ENCODE results near the gene RAB7B. TPM values are rescaled to one million over a fixed set of nuclear protein-coding genes. Genes with fewer than 3 reads are reported as not detected.

RAB7B gene
- total and polyA plus RNA-seq, 9 of the 15 experiments (the other 6 are each of a cell fraction or from before 2014, with no cell fraction given), result 0.03 to 0.29 (median 0.07) TPM; not detected in 4

DNA sequence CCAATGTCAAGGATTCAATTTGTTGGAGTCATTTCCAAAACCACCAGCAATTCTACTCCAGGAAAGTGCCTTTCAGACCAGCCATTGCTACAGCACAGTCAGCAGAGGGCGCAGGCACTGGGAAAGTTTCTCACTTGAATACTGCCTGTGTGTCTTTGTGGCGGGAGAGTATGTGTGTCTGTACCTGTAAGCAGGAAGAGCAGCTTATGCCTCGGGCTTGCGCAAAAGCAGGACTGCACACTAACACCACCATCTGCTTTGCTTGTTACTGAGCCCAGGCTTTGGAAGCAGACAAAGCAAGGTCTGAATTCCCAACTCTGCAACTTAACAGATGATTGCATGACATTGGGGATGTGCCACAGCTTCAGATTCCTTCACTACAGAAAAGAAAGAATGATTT is 27.5 kb upstream of the RAB7B start (continued):
- TF ChIP-seq, protein P1, sequence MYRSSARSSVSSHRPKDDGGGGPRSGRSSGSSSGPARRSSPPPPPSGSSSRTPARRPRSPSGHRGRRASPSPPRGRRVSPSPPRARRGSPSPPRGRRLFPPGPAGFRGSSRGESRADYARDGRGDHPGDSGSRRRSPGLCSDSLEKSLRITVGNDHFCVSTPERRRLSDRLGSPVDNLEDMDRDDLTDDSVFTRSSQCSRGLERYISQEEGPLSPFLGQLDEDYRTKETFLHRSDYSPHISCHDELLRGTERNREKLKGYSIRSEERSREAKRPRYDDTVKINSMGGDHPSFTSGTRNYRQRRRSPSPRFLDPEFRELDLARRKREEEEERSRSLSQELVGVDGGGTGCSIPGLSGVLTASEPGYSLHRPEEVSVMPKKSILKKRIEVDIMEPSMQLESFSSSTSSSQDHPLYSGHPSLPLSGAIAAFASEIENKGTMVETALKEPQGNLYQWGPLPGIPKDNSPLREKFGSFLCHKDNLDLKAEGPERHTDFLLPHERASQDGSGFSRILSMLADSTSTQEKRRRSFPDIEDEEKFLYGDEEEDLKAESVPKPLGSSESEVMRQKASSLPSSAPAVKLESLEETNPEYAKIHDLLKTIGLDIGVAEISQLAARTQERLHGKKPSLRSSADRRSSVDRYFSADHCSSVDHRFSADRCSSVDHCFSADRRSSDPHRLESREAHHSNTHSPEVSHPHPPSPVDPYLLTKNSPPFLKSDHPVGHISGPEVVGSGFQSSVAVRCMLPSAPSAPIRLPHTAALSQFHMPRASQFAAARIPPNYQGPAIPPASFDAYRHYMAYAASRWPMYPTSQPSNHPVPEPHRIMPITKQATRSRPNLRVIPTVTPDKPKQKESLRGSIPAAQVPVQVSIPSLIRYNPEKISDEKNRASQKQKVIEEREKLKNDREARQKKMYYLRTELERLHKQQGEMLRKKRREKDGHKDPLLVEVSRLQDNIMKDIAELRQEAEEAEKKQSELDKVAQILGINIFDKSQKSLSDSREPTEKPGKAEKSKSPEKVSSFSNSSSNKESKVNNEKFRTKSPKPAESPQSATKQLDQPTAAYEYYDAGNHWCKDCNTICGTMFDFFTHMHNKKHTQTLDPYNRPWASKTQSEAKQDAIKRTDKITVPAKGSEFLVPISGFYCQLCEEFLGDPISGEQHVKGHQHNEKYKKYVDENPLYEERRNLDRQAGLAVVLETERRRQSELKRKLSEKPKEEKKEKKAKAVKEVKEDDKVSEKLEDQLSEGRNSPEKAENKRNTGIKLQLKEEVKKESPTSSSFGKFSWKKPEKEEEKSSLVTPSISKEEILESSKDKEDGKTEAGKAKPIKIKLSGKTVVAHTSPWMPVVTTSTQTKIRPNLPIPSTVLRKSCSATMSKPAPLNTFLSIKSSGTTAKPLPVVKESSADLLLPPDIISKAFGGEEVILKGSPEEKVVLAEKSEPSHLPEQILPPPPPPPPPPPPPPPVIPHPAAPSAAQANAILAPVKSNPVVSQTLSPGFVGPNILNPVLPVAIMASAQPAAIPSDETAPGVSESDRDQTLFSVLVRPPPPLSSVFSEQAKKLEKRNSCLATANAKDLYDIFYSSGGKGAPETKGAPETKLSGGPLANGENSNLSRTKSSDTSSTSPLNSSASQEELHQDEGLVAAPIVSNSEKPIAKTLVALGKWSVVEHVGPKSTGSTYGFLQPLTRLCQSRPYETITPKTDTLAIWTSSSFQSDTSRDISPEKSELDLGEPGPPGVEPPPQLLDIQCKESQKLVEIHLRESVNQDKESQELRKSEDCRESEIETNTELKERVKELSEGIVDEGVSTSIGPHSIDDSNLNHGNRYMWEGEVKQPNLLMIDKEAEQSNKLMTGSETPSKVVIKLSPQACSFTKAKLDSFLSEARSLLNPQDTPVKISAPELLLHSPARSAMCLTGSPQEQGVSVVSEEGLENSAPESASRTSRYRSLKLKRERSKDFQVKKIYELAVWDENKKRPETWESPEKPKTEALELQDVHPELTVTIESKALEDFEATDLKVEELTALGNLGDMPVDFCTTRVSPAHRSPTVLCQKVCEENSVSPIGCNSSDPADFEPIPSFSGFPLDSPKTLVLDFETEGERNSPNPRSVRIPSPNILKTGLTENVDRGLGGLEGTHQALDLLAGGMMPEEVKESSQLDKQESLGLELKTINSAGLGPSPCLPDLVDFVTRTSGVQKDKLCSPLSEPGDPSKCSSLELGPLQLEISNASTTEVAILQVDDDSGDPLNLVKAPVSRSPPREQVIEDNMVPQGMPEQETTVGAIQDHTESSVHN (IDR thresholded peaks at IDR 0.05; ENCODE audit: borderline replicate concordance in 1 of 2, low read depth in 1 of 2), result no peak
- TF ChIP-seq, protein P2, sequence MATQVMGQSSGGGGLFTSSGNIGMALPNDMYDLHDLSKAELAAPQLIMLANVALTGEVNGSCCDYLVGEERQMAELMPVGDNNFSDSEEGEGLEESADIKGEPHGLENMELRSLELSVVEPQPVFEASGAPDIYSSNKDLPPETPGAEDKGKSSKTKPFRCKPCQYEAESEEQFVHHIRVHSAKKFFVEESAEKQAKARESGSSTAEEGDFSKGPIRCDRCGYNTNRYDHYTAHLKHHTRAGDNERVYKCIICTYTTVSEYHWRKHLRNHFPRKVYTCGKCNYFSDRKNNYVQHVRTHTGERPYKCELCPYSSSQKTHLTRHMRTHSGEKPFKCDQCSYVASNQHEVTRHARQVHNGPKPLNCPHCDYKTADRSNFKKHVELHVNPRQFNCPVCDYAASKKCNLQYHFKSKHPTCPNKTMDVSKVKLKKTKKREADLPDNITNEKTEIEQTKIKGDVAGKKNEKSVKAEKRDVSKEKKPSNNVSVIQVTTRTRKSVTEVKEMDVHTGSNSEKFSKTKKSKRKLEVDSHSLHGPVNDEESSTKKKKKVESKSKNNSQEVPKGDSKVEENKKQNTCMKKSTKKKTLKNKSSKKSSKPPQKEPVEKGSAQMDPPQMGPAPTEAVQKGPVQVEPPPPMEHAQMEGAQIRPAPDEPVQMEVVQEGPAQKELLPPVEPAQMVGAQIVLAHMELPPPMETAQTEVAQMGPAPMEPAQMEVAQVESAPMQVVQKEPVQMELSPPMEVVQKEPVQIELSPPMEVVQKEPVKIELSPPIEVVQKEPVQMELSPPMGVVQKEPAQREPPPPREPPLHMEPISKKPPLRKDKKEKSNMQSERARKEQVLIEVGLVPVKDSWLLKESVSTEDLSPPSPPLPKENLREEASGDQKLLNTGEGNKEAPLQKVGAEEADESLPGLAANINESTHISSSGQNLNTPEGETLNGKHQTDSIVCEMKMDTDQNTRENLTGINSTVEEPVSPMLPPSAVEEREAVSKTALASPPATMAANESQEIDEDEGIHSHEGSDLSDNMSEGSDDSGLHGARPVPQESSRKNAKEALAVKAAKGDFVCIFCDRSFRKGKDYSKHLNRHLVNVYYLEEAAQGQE (IDR thresholded peaks at IDR 0.05; ENCODE audit: borderline replicate concordance), result peak; percentile 83
- TF ChIP-seq, protein P2 (CRISPR knock-in tag; IDR thresholded peaks at IDR 0.05; ENCODE audit: low read depth), result no peak
- TF ChIP-seq, protein P3, sequence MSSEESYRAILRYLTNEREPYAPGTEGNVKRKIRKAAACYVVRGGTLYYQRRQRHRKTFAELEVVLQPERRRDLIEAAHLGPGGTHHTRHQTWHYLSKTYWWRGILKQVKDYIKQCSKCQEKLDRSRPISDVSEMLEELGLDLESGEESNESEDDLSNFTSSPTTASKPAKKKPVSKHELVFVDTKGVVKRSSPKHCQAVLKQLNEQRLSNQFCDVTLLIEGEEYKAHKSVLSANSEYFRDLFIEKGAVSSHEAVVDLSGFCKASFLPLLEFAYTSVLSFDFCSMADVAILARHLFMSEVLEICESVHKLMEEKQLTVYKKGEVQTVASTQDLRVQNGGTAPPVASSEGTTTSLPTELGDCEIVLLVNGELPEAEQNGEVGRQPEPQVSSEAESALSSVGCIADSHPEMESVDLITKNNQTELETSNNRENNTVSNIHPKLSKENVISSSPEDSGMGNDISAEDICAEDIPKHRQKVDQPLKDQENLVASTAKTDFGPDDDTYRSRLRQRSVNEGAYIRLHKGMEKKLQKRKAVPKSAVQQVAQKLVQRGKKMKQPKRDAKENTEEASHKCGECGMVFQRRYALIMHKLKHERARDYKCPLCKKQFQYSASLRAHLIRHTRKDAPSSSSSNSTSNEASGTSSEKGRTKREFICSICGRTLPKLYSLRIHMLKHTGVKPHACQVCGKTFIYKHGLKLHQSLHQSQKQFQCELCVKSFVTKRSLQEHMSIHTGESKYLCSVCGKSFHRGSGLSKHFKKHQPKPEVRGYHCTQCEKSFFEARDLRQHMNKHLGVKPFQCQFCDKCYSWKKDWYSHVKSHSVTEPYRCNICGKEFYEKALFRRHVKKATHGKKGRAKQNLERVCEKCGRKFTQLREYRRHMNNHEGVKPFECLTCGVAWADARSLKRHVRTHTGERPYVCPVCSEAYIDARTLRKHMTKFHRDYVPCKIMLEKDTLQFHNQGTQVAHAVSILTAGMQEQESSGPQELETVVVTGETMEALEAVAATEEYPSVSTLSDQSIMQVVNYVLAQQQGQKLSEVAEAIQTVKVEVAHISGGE (CRISPR knock-in tag; IDR thresholded peaks at IDR 0.05), result no peak
- TF ChIP-seq ZNF79 (CRISPR knock-in tag; IDR thresholded peaks at IDR 0.05; ENCODE audit: low read depth) (no peak), NFXL1 (CRISPR knock-in tag; IDR thresholded peaks at IDR 0.05) (no peak)
